ENCODE measurements around the gene HDAC4.

HDAC4 gene

GRCh38 chr2:239086325-239087020, 314.3 kb downstream of the HDAC4 start:
- no peak overlapping the region for H3K4me2 ChIP-seq (ENCODE audit: low read depth, low read length, poor library complexity, severe bottlenecking)

GRCh38 chr2:239085201-239085992, 315.4 kb downstream of the HDAC4 start:
- Histone ChIP-seq H3K9ac (ENCODE audit: low read length) (no peak overlapping the region), H3K36me3 (ENCODE audit: low read length) (no peaks in the 10 kb centered on the region), H3K4me2 (ENCODE audit: low read depth, low read length, poor library complexity, severe bottlenecking) (no peak overlapping the region)

More at GRCh38 chr2:239086325-239087020, 314.3 kb downstream of the HDAC4 start:
- Histone ChIP-seq H4K20me1 (ENCODE audit: low read depth, low read length) (no peaks in the 10 kb centered on the region), H3K27ac (ENCODE audit: low read depth, low read length) (no peak overlapping the region), H3K27me3 (ENCODE audit: low read length) (no peaks in the 10 kb centered on the region), H3K79me2 (ENCODE audit: insufficient read depth, low read length) (no peaks in the 10 kb centered on the region), H3K9me2 (replicated peaks; ENCODE audit: insufficient read depth, low read length) (no peaks in the 10 kb centered on the region), H3K9me3 (ENCODE audit: insufficient read depth, low read length) (no peaks in the 10 kb centered on the region), H3K36me3 (ENCODE audit: low read length) (no peaks in the 10 kb centered on the region), H2AFZ (ENCODE audit: low read depth, low read length, severe bottlenecking) (no peak overlapping the region), H3F3A (ENCODE audit: insufficient read depth) (no peaks in the 10 kb centered on the region), H3K9ac (ENCODE audit: low read length) (no peak overlapping the region), H3K4me3 (ENCODE audit: insufficient read depth, low read length, poor library complexity, severe bottlenecking) (no peak overlapping the region)
- TF ChIP-seq EZH2phosphoT487 (conservative IDR thresholded peaks at IDR 0.05; ENCODE audit: low read length) (no peak), CTCF (IDR thresholded peaks at IDR 0.05; ENCODE audit: insufficient read depth, low read length, poor library complexity, severe bottlenecking) (no peak)

DNA sequence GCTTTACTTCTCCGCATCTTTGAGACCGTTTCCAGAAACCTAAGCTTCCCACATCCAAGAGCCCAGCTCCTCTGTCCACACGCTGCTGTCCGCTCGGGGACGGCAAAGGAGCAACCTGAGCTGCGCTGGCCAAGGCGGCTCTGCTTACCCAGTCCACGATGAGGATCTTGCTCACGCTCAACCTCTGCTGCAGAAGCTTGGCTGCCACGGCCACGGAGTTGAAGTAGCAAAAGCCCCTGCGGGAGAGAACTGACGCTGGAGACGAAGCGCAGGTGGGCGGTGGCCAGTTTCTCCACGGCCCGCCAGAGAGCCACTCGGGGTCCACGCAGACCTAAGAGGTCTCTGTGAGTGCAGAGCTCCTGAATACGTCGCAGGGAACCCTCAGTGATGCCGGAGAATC, 316.8 kb downstream of the HDAC4 start:
- H3K27me3 ChIP-seq (ENCODE audit: low read length), result no peaks in the 10 kb centered on the region
- no peaks in the 10 kb centered on the region for H3K9me2 ChIP-seq (replicated peaks; ENCODE audit: insufficient read depth, low read length)
- H3K4me2 ChIP-seq (ENCODE audit: low read depth, low read length, poor library complexity, severe bottlenecking), result no peak overlapping the region
- H3K36me3 ChIP-seq (ENCODE audit: low read length), result no peaks in the 10 kb centered on the region
- no peaks in the 10 kb centered on the region for H3K9me3 ChIP-seq (ENCODE audit: insufficient read depth, low read length)
- H2AFZ ChIP-seq (ENCODE audit: low read depth, low read length, severe bottlenecking), result no peak overlapping the region
- TF ChIP-seq EZH2phosphoT487 (conservative IDR thresholded peaks at IDR 0.05; ENCODE audit: low read length) (no peak), CTCF (IDR thresholded peaks at IDR 0.05; ENCODE audit: insufficient read depth, low read length, poor library complexity, severe bottlenecking) (no peak)
- H3K79me2 ChIP-seq (ENCODE audit: insufficient read depth, low read length), result no peaks in the 10 kb centered on the region
- H3K9ac ChIP-seq (ENCODE audit: low read length), result no peak overlapping the region
- H3K27ac ChIP-seq (ENCODE audit: low read depth, low read length), result no peak overlapping the region
- H4K20me1 ChIP-seq (ENCODE audit: low read depth, low read length), result no peaks in the 10 kb centered on the region
- no peaks in the 10 kb centered on the region for H3F3A ChIP-seq (ENCODE audit: insufficient read depth)
- H3K4me3 ChIP-seq (ENCODE audit: insufficient read depth, low read length, poor library complexity, severe bottlenecking), result no peak overlapping the region

More at GRCh38 chr2:239085201-239085992, 315.4 kb downstream of the HDAC4 start:
- H2AFZ ChIP-seq (ENCODE audit: low read depth, low read length, severe bottlenecking), result no peak overlapping the region
- no peaks in the 10 kb centered on the region for H3K9me2 ChIP-seq (replicated peaks; ENCODE audit: insufficient read depth, low read length)
- no peaks in the 10 kb centered on the region for H3K79me2 ChIP-seq (ENCODE audit: insufficient read depth, low read length)
- H3K4me3 ChIP-seq (ENCODE audit: insufficient read depth, low read length, poor library complexity, severe bottlenecking), result no peak overlapping the region
- no peak overlapping the region for H3K27ac ChIP-seq (ENCODE audit: low read depth, low read length)
- no peaks in the 10 kb centered on the region for H3K27me3 ChIP-seq (ENCODE audit: low read length)
- TF ChIP-seq EZH2phosphoT487 (conservative IDR thresholded peaks at IDR 0.05; ENCODE audit: low read length) (no peak), CTCF (IDR thresholded peaks at IDR 0.05; ENCODE audit: insufficient read depth, low read length, poor library complexity, severe bottlenecking) (no peak)
- no peaks in the 10 kb centered on the region for H4K20me1 ChIP-seq (ENCODE audit: low read depth, low read length)
- no peaks in the 10 kb centered on the region for H3F3A ChIP-seq (ENCODE audit: insufficient read depth)
- no peaks in the 10 kb centered on the region for H3K9me3 ChIP-seq (ENCODE audit: insufficient read depth, low read length)
